GM13977 (cell line): Measurements from ENCODE around the gene SMOC2.

Source experiments
- DNase-seq: peaks from one replicate; pipeline ENCODE4 v3.0.0; 2012; ENCODE audit warnings: low spot score
- CTCF ChIP-seq: IDR thresholded peaks from 2 replicates; pipeline ENCODE4 v1.5.1; 2012; ENCODE audit warnings: mild to moderate bottlenecking, control low read depth; ENCODE audit not compliant: insufficient read depth; ENCODE audit errors: extremely low read depth, missing control alignments
- in situ Hi-C: fragments of 300-500 bp; cut with MboI; formaldehyde crosslinking; loops from one replicate; pipeline ENCODE4 v1.12.0; 2022; ENCODE audit warnings: low sequenced_read_pairs, low pct_unique_long_range_greater_than_20kb, mixed read lengths, inconsistent platforms; ENCODE audit not compliant: unreplicated experiment

SMOC2 gene

GRCh38 chr6:168612586-168612985 lies 171.6 kb downstream of the SMOC2 start:
- no peak for DNase-seq
- in situ Hi-C loops, result no loop called here
- no peak for TF ChIP-seq CTCF

DNA sequence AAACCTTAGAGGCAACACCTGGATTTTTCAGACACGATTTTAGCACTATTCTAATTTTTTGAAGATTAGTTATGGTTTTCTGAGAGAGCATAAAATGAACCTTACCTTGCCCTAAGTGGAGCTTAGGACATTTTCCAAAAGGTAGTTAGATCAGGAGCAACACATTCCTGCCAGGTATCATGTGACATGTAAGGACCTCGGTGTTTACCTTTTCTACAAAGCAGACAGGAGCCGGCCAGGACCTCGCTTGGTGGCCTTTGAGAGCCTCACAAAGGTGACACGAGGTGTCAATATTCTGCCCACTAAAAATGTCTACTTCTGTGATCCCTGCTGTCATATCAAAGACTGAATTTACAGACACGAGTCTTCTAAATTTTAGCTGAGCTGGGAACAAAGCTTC lies 174.9 kb downstream of the SMOC2 start:
- in situ Hi-C loops, result no loop called here
- DNase-seq, result no peak
- TF ChIP-seq CTCF, result no peak

DNA sequence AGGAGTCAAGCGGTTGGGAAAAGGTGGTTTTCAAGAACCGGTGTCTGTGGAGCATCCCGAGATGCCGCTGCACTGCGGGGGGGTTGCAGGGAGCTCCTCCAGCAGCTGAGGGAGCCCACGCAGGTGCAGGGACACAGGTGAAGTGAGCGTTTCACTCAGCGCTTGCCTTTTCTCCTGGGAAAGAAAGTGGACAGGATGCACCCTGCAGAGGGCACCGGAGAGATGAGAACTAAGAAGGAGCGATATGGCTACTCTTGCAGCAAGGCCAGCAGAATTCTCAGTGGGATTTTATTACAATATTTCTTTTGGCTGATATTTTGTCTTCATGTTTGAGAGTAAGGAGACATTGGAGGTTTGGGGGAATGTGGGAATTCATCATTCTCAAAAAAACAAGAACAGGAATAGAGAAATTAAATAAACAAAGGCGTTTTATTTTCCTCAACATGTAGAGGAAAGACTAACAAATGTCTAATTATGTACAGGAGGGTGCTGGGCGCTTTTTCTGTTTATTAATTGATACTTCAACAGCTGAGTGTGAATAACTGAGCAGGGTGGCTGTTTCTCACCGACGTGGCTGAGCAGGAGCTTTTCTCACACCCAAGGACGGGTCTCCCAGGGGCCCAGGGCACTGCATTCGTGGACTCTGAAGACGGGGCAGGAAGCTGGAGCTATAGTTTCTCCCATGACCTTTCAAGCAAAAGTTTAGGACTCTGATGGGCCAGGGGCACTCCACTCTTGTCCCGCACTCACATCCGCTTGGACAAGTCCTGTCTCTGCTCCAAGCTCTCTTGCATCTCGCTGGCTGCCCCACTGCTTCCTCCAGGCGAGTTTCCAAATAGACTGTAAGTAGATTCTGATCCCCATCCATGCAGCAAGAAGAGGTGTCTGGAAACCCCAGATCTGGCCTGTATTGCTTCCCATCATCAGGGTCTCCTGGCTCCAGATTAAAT lies 176.1 kb downstream of the SMOC2 start:
- DNase-seq, result no peak
- no peak for TF ChIP-seq CTCF
- in situ Hi-C loops, result no loop called here

GRCh38 chr6:168618546-168619315 lies 177.7 kb downstream of the SMOC2 start:
- no peak for DNase-seq
- in situ Hi-C loops, result no loop called here
- no peak for TF ChIP-seq CTCF

DNA sequence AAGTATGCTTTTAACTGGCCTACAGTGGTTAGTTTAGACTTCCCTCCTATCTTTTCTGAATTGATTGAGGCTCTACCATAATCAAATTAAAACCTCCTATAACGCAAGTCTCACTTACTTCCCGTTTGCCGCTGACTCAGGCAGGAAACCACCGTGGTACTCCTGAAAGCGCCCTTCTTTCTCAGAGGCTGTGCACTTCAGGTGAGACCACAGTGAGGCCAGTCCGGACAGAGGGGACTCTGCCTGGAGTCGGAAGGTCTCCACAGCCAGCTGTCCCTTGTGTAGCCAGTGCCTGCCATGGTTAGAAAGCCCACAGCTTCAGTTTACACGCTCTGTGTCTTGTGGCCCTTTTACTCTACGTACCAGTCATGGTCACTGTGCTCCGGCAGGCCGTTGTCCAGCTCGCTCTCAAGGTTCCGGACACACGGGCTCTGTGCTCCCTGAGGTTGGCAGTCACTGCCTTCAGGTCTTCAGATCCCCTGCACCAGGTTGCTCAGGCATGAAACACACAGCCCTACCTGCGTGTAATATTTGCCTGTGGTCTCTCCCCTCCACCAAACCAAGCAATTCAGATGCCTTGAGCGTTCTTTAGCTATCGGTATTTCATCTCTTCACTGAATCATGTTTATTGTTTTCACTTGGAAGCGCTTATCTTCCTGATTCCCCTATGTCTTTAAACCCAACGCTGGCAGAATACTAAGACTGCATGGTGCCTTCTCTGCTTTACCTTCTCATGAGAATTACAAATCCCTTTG lies 178.8 kb downstream of the SMOC2 start:
- DNase-seq, result no peak
- in situ Hi-C loops, result no loop called here
- TF ChIP-seq CTCF, result no peak

GRCh38 chr6:168620578-168620977 lies 179.6 kb downstream of the SMOC2 start:
- no peak for DNase-seq
- TF ChIP-seq CTCF, result no peak
- in situ Hi-C loops, result no loop called here
